GM12801 (cell line): Measurements from ENCODE around the gene POMT1.

Experiments used
- CTCF ChIP-seq: IDR thresholded peaks from one replicate; pipeline ENCODE4 v1.5.1; 2011; ENCODE audit warnings: control low read depth; ENCODE audit not compliant: insufficient read length; ENCODE audit errors: extremely low read depth

Gene POMT1

GRCh38 chr9:131473891-131474290, 28.8 kb upstream of the POMT1 start:
- TF ChIP-seq CTCF, result no peak

- no peak for TF ChIP-seq CTCF
Observed at GRCh38 chr9:131474711-131475110, 28.0 kb upstream of the POMT1 start.

- TF ChIP-seq CTCF, result no peak
Observed at GRCh38 chr9:131475111-131475955, 27.4 kb upstream of the POMT1 start.

- TF ChIP-seq CTCF, result no peak
Observed at GRCh38 chr9:131475956-131476776, 26.6 kb upstream of the POMT1 start.

- no peak for TF ChIP-seq CTCF
Observed at GRCh38 chr9:131476777-131477345, 25.9 kb upstream of the POMT1 start.

- TF ChIP-seq CTCF, result no peak
Observed at GRCh38 chr9:131477367-131477766, 25.4 kb upstream of the POMT1 start.

- no peak for TF ChIP-seq CTCF
Observed at GRCh38 chr9:131477816-131478419, 24.8 kb upstream of the POMT1 start.
